Measurements from ENCODE around the gene PKN3.
A peak's percentile ranks its signal among the peaks of the same experiment; 100 is the strongest.

PKN3 gene

DNA sequence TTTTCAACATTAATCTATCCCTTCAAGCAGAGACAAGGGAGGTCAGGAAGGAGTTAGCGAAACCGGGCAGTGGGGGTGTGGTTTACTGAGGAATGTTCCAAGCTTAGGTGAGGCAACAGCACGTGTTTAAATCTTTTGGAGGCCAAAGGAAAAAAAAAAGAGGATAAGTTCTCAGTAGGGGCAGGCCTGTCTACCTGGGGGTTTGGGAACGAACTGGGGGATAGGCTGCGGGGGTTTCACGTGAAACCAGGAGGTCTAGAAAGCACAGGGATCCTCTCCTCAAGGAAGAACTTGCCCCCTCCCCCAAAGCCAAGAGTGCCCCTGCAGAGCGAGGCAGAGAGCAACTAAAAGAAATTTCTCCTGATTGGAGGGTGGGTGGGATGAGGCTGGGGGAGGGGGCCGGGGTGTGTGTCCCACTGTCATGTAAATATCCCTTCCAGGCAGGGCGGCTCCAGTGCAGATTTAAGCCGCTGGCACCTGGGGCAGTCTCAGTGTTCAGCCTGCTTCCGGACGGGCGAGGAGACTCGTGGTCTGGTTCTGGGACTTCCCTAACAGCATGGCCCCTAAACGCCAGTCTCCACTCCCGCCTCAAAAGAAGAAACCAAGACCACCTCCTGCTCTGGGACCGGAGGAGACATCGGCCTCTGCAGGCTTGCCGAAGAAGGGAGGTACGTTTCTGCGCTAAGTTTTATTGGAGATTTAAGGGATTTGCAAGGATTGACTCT lies 18.8 kb upstream of the PKN3 start:
- Histone ChIP-seq H3K27ac (peak overlapping the region; percentile 92), H3K9ac (peak overlapping the region; percentile 94)

DNA sequence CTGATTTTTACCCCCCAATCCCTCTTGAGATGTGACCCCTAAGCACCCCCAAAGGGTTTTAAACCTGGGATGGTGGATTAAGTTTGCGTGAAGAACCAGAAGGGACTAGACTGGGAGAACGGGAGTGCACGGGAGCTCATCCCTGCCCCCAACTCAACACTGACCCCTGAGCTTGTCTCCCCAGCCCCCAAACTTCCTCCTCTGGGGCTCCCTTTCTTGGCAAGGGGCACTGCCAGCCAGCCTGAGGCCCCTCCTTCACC lies 18.3 kb upstream of the PKN3 start:
- Histone ChIP-seq H4K20me1 (no peaks in the 10 kb centered on the region), H3K27me3 (no peaks in the 10 kb centered on the region), H3K9me3 (no peaks in the 10 kb centered on the region), H3K36me3 (no peaks in the 10 kb centered on the region), H3K4me1 (peaks cover 60% of the 10 kb centered on the region), H3K4me3 (peak overlapping the region; percentile 88), H3K4me2 (peak overlapping the region; percentile 99), H3K9ac (peak overlapping the region; percentile 94), H3K27ac (peak overlapping the region; percentile 92)
- TF ChIP-seq Cebpa-rat (IDR thresholded peaks at IDR 0.05): no peak

More for the DNA sequence above, 18.8 kb upstream of the PKN3 start:
- Histone ChIP-seq H4K20me1 (no peaks in the 10 kb centered on the region), H3K9me3 (no peaks in the 10 kb centered on the region), H3K4me3 (peak overlapping the region; percentile 88), H3K36me3 (no peaks in the 10 kb centered on the region), H3K4me2 (peak overlapping the region; percentile 99), H3K27me3 (no peaks in the 10 kb centered on the region), H3K4me1 (peaks cover 58% of the 10 kb centered on the region)
- no peak for TF ChIP-seq Cebpa-rat (IDR thresholded peaks at IDR 0.05)

DNA sequence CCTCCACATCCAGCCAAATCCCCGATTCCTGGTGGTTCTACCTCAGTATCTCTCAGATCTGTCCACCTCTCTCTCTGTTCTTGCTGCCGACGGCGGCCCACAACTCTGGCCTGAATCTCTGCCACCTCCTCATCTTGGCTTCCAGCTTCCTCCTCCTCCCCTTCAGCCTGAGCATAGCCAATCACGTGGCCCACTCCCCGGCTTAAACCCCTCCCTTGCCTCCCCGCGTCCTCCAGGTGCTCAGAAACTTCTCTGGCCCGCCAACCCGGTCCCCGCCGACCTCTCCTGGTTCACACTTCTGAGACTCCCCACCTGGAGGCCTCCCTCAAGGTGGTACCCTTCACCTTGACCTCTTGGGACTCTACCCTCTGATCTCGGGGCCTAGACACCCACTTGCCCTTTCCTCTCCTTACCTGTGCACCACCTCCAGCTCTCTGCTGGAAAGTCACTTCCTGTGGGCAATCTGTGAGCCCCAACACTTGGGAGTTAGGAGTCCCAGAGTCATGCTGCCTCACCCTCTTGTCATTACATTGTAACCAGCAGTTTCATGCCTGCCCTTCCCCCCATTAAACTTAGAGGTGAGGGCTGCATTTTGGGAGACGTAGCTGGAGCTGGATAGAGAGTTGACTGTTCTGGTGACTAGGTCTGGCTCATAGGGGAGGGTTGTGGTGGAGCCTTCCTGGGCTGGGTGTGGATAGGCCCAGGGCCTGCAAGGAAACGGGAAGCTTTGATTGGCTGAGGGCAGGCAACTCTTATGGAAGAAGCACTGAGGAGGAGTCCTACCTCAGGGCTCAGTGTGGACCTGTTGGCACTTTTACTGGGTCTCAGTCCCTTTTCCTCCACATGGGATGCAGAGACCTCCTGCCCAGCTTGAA lies 17.7 kb upstream of the PKN3 start:
- peak overlapping the region; percentile 88 for H3K4me3 ChIP-seq
- H3K36me3 ChIP-seq: no peaks in the 10 kb centered on the region
- H3K4me1 ChIP-seq: peaks cover 60% of the 10 kb centered on the region
- peak overlapping the region; percentile 92 for H3K27ac ChIP-seq
- H3K27me3 ChIP-seq: no peaks in the 10 kb centered on the region
- TF ChIP-seq Cebpa-rat (IDR thresholded peaks at IDR 0.05): no peak
- H3K9ac ChIP-seq: peak overlapping the region; percentile 94
- peak overlapping the region; percentile 99 for H3K4me2 ChIP-seq
- no peaks in the 10 kb centered on the region for H3K9me3 ChIP-seq
- no peaks in the 10 kb centered on the region for H4K20me1 ChIP-seq

DNA sequence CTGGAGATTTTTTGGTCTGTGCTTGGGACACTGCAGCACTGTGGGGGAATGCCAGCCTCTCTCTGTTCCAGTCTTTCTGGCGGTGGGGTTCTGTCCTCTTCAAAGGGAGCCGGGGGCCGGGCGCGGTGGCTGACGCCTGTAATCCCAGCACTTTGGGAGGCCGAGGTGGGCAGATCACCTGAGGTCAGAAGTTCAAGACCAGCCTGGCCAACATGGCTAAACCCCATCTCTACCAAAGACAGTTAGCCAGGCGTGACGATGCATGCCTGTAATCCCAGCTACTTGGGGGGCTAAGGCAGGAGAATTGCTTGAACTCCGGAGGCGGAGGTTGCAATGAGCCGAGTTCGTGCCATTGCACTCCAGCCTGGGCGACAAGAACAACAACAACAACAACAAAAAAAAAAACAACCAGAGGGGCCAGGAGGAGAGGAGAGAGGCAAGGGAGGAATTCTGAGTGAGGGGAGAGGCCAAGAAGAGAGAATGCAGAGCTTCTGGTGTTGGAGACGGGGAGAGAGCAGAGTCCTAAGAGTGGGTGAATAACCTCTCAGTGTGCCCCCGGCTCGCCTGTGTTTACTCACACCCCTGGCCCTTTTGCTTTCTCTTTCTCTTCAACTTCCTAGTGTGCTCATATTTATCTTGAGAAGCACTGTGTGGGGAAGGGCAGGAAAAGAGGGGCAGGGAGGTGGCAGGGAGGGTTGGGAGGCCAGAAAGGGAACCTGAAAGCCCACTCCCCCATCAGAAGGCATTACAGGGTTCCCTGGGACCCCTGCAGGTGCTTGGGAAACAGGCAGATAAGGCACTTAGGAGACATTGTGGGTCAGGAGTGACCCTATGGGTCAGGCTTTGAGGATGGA lies 16.4 kb upstream of the PKN3 start:
- H3K27ac ChIP-seq: peak overlapping the region; percentile 92

DNA sequence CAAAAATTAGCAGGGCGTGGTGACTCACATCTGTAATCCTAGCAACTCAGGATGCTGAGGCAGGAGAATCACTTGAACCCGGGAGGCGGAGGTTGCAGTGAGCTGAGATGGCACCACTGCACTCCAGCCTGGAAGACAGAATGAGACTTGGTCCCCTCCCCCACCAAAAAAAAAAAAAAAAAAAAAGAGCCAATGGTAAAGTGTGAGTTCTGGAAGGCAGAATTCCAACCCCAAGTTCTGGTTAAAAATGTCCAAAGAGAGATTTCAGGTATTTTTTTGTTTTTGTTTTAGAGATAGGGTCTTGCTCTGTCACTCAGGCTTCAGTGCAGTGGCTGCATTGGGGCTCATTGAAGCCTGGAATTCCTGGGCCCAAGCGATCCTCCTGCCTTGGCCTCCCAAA lies 14.8 kb upstream of the PKN3 start:
- H3K4me2 ChIP-seq: peak overlapping the region; percentile 99
- H3K4me3 ChIP-seq: no peak overlapping the region
- H4K20me1 ChIP-seq: peaks cover 26% of the 10 kb centered on the region
- H3K9me3 ChIP-seq: no peaks in the 10 kb centered on the region
- no peak overlapping the region for H3K27ac ChIP-seq
- no peak for TF ChIP-seq Cebpa-rat (IDR thresholded peaks at IDR 0.05)
- H3K36me3 ChIP-seq: peaks cover 15% of the 10 kb centered on the region
- H3K9ac ChIP-seq: no peak overlapping the region
- no peaks in the 10 kb centered on the region for H3K27me3 ChIP-seq
- H3K4me1 ChIP-seq: peaks cover 69% of the 10 kb centered on the region

More for the DNA sequence above, 16.4 kb upstream of the PKN3 start:
- TF ChIP-seq Cebpa-rat (IDR thresholded peaks at IDR 0.05): no peak
- no peaks in the 10 kb centered on the region for H3K27me3 ChIP-seq
- no peaks in the 10 kb centered on the region; the same call in 1 of the 2 replicates for H3K36me3 ChIP-seq
- peaks cover 10% of the 10 kb centered on the region for H4K20me1 ChIP-seq
- peak overlapping the region; percentile 94 for H3K9ac ChIP-seq
- no peaks in the 10 kb centered on the region for H3K9me3 ChIP-seq
- peaks cover 61% of the 10 kb centered on the region for H3K4me1 ChIP-seq
- H3K4me3 ChIP-seq: peak overlapping the region; percentile 88
- peak overlapping the region; percentile 99 for H3K4me2 ChIP-seq

DNA sequence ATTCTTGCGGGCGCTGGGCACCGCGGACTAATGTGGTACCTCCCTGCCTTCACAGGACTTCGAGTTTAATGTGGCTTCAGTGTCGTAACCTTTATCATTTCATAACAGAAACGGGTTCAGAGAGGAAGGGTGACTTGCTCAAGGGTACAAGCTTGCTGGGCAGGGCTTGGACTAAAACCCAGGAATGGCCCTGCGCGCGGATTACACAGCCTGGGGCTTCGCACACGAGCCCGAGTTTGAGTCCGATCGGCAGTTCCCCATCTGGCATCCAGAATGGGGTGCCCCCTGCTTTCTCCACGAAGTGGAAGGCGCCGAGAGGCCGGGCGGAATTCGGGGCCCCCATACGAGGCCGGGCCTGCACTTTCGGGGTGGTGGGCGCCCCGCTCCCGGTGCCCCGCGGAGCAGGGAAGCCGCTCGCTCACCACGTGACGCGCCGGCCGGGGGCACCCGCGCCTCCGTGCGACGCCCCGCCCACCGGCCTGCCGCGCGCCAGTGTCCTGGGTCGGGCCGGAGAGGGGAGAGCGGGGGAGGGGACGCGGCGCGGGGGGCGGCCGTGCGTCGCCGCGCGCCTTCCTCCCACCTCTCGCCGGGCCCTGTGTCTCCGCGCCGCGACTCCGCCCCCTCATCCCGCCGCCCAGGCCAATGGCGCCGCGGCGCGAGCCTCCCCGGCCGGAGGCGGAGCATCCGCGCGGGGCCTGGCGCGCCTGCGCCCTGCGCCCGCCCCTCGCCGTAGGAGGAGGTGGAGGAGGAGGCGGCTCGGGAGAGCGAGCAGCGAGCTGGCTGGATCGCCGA lies 13.6 kb upstream of the PKN3 start, which contains the start of gene SET:
SET (plus strand) TSS at position 722 of the 792 bp plus-strand sequence. CDS start 361 bp downstream, outside the sequence.
- Histone ChIP-seq H3K4me1 (peaks cover 68% of the 10 kb centered on the region), H3K9me3 (no peaks in the 10 kb centered on the region)

DNA sequence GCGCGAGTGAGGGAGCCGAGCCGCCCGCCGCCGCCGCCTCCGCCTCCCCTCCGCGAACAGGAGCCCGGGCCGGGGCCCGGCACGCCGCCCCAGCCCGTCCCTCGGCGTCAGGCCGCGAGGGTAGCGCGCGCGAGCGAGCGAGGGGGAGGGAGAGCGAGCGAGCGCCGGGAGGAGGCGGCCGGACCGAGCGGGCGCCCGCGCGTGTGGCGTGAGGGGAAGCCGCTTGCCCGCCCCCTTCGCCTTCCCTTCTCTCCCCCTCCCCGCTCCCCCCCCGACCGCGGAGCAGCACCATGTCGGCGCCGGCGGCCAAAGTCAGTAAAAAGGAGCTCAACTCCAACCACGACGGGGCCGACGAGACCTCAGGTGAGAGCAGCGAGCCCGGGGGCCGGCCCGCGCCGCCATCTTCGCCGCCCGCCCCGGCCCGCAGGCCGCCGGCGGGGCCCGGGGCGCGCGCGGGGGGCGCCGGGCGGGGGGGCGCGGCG lies 13.0 kb upstream of the PKN3 start:
- Histone ChIP-seq H3K4me1 (peaks cover 74% of the 10 kb centered on the region), H3K36me3 (peaks cover 34% of the 10 kb centered on the region), H3K27ac (peak overlapping the region; percentile 99), H3K9me3 (no peaks in the 10 kb centered on the region), H4K20me1 (peaks cover 45% of the 10 kb centered on the region), H3K27me3 (no peaks in the 10 kb centered on the region), H3K4me3 (peak overlapping the region; percentile 89), H3K4me2 (no peak overlapping the region), H3K9ac (peak overlapping the region; percentile 97)
- TF ChIP-seq Cebpa-rat (IDR thresholded peaks at IDR 0.05): no peak

More for the DNA sequence above, 13.6 kb upstream of the PKN3 start, which contains the start of gene SET:
- H3K27ac ChIP-seq: peak within 1 kb of the TSS; percentile 99
- peaks cover 38% of the 10 kb centered on the region for H4K20me1 ChIP-seq
- peak within 1 kb of the TSS; percentile 99 for H3K4me2 ChIP-seq
- H3K27me3 ChIP-seq: no peaks in the 10 kb centered on the region
- peak within 1 kb of the TSS; percentile 89 for H3K4me3 ChIP-seq
- no peak for TF ChIP-seq Cebpa-rat (IDR thresholded peaks at IDR 0.05)
- peaks cover 27% of the 10 kb centered on the region for H3K36me3 ChIP-seq
- peak within 1 kb of the TSS; percentile 97 for H3K9ac ChIP-seq

DNA sequence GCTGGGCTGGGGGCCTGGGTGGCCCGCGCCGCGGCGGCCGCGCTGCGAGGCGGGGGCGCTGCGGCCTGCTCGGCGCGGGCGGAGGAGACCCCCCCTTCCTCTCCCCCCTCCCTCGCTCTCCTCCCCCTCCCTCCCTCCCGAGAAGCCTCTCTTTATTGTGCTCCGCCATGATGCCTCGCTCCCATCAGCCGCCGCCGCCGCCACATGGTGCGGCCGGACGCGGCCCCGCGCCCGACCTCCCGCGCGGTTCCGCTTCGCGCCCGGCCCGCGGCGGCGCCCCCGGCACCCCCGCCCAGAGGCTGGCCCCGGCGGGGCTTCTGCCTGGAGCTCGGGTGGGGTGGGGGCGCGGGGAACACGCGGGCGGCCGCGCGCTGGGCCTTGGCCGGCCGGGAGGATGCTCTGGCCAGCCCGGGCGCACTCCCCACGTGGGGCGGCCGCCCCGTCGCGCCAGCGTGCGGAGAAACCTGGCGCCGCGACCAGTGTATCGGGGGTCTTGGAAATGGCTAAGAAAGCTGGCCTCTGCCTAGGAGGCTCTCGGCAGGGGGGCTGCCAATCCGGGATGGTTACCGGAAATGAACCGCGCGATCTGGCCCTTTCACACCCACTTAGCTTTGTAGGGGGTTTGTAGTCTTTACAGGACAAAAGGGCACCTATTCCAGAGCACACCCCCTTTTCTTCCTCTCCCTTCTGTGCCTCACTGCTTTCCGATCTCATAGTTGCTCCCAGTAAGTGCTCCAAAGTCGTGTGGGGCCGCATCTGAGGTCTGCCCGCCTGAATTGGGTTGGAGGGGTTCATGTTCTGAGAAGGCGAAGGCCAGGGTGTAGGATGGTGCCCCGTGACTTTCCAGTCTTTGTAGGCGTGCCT lies 12.3 kb upstream of the PKN3 start:
- H3K36me3 ChIP-seq: peaks cover 40% of the 10 kb centered on the region
- peak overlapping the region; percentile 84 for H3K4me2 ChIP-seq
- no peaks in the 10 kb centered on the region for H3K9me3 ChIP-seq
- H3K9ac ChIP-seq: peak overlapping the region; percentile 97
- no peak for TF ChIP-seq Cebpa-rat (IDR thresholded peaks at IDR 0.05)
- peaks cover 71% of the 10 kb centered on the region for H3K4me1 ChIP-seq
- H4K20me1 ChIP-seq: peaks cover 49% of the 10 kb centered on the region
- H3K27me3 ChIP-seq: no peaks in the 10 kb centered on the region
- peak overlapping the region; percentile 89 for H3K4me3 ChIP-seq
- H3K27ac ChIP-seq: peak overlapping the region; percentile 99

Data from BLaER1 (cell line).